HCT116 (cell line): Measurements from ENCODE around the gene GRM1. TPM values are rescaled to one million over a fixed set of nuclear protein-coding genes. Genes with fewer than 3 reads are reported as not detected.

Experiments
- ATAC-seq: fragments of 200-7000 bp; cut with Tn5 transposase; 2 replicates; pipeline ENCODE4 v1.9.1; 2020; ENCODE audit warnings: mild to moderate bottlenecking, moderate library complexity
- BruUV-seq: library from RNA; stranded (reverse); fragments of 400-500 nt; replicated peaks from 2 replicates; lab custom pipeline; 2021; lab: Mats Ljungman, UMichigan
- CTCF ChIA-PET: fragments of 300-600 bp; sonication (Branson Sonifier 250); formaldehyde crosslinking; loops from one replicate; lab custom pipeline; 2021; ENCODE audit warnings: antibody characterized with exemption; lab: Charles Lee
- POLR2A ChIA-PET: fragments of 300-600, 350-600 bp; sonication (Branson Sonifier 250); formaldehyde crosslinking; loops from one replicate; lab custom pipeline; 2021; ENCODE audit warnings: antibody characterized with exemption; lab: Charles Lee
- RAD21 ChIA-PET, 2 experiments: fragments of 300-600 bp; sonication (Branson Sonifier 250); formaldehyde crosslinking; loops; one replicate each; lab custom pipeline; 2023; ENCODE audit warnings: low total read pairs in 2 of 2; ENCODE audit not compliant: uncharacterized antibody in 2 of 2, unreplicated experiment in 2 of 2, low non-redundant PET in 1 of 2; lab: Charles Lee
- DNase-seq: peaks from one replicate; pipeline ENCODE4 v3.0.0-alpha.2; 2010; ENCODE audit warnings: low read depth, low spot score
- H2AFZ ChIP-seq: fragments of 200-600 bp; shearing (Covaris generic), sonication (generic); 2 replicates; pipeline ENCODE4 v1.6.1; 2017; ENCODE audit warnings: low read depth, mixed run types, mixed read lengths, antibody characterized with exemption, low read length; ENCODE audit not compliant: poor library complexity, severe bottlenecking
- H3K27ac ChIP-seq: 2 replicates; pipeline ENCODE4 v1.5.1; 2012; ENCODE audit warnings: low read depth, low read length
- H3K27me3 ChIP-seq: fragments of 200-600 bp; sonication (generic); 2 replicates; pipeline ENCODE4 v1.6.1; 2016; ENCODE audit warnings: mixed run types, low read length, mixed read lengths; ENCODE audit not compliant: insufficient read depth
- H3K36me3 ChIP-seq, 2 experiments: fragments of 200-500 bp in 1 of 2; fragments of 200-600 bp in 1 of 2; sonication (Bioruptor generic) in 1 of 2; sonication (generic) in 1 of 2; 2 replicates each; pipeline versions ENCODE4 v1.5.1 to v1.6.1; 2014 to 2016; ENCODE audit warnings: low read length in 2 of 2, inconsistent platforms in 1 of 2, mixed read lengths in 1 of 2, mixed run types in 1 of 2; ENCODE audit not compliant: insufficient read depth in 2 of 2, control insufficient read depth in 1 of 2
- H3K4me1 ChIP-seq, 2 experiments: fragments of 200-600 bp in 1 of 2; sonication (generic) in 1 of 2; 2 replicates each; pipeline versions ENCODE4 v1.5.1 to v1.6.1; 2012 to 2017; ENCODE audit warnings: low read length in 2 of 2, inconsistent platforms in 1 of 2, mild to moderate bottlenecking in 1 of 2, mixed read lengths in 1 of 2, mixed run types in 1 of 2, moderate library complexity in 1 of 2; ENCODE audit not compliant: insufficient read depth in 2 of 2, control insufficient read depth in 1 of 2
- H3K4me2 ChIP-seq: fragments of 200-600 bp; sonication (generic); 2 replicates; pipeline ENCODE4 v1.6.1; 2017; ENCODE audit warnings: mixed run types, low read length, mixed read lengths
- H3K4me3 ChIP-seq, 2 experiments: fragments of 200-600 bp in 1 of 2; sonication (generic) in 1 of 2; replicated peaks in 1 of 2; 2 replicates each; pipeline ENCODE4 v1.5.1; 2011 to 2016; ENCODE audit warnings: low read length in 2 of 2, control low read depth in 1 of 2, low read depth in 1 of 2, mild to moderate bottlenecking in 1 of 2, mixed read lengths in 1 of 2, mixed run types in 1 of 2
- H3K79me2 ChIP-seq: fragments of 200-600 bp; sonication (generic); 2 replicates; pipeline ENCODE4 v1.6.1; 2017; ENCODE audit warnings: mild to moderate bottlenecking, mixed run types, low read length, moderate library complexity, mixed read lengths; ENCODE audit not compliant: insufficient read depth
- H3K9ac ChIP-seq: fragments of 200-600 bp; sonication (generic); 2 replicates; pipeline ENCODE4 v1.6.1; 2016; ENCODE audit warnings: low read length, mixed read lengths
- H3K9me2 ChIP-seq: fragments of 200-600 bp; sonication (generic), shearing (Covaris generic); 2 replicates; pipeline ENCODE4 v1.6.1; 2017; ENCODE audit warnings: mixed run types, mild to moderate bottlenecking, moderate library complexity; ENCODE audit not compliant: insufficient read depth
- H3K9me3 ChIP-seq, 2 experiments: fragments of 200-500 bp in 1 of 2; fragments of 200-600 bp in 1 of 2; sonication (Bioruptor generic) in 1 of 2; sonication (generic) in 1 of 2; 2 replicates each; pipeline ENCODE4 v1.6.1; 2014 to 2017; ENCODE audit warnings: low read length in 2 of 2, mixed read lengths in 2 of 2, inconsistent platforms in 1 of 2, low read depth in 1 of 2, mild to moderate bottlenecking in 1 of 2, mixed run types in 1 of 2, moderate library complexity in 1 of 2; ENCODE audit not compliant: control insufficient read depth in 1 of 2, insufficient read depth in 1 of 2
- H4K20me1 ChIP-seq: fragments of 200-600 bp; sonication (generic), shearing (Covaris generic); 2 replicates; pipeline ENCODE4 v1.6.1; 2017; ENCODE audit warnings: mixed run types, mild to moderate bottlenecking, moderate library complexity; ENCODE audit not compliant: insufficient read depth
- ATF3 ChIP-seq: IDR thresholded peaks from 2 replicates; pipeline ENCODE4 v1.6.1; 2012
- CEBPB ChIP-seq: IDR thresholded peaks from 2 replicates; pipeline ENCODE4 v1.6.1; 2012; ENCODE audit warnings: low read depth
- CTCF ChIP-seq, 3 experiments: fragments of 200-600 bp in 1 of 3; sonication (generic) in 1 of 3; IDR thresholded peaks in 2 of 3; conservative IDR thresholded peaks in 1 of 3; 2 replicates each; pipeline ENCODE4 v1.5.1; 2012 to 2017; ENCODE audit warnings: low read depth in 2 of 3, low read length in 2 of 3, antibody characterized with exemption in 1 of 3, borderline replicate concordance in 1 of 3, control low read depth in 1 of 3, mild to moderate bottlenecking in 1 of 3, mixed read lengths in 1 of 3, mixed run types in 1 of 3, moderate library complexity in 1 of 3; ENCODE audit not compliant: insufficient read depth in 1 of 3
- EZH2 ChIP-seq: fragments of 200-600 bp; sonication (generic); IDR thresholded peaks from 2 replicates; pipeline ENCODE4 v1.6.1; 2017; ENCODE audit warnings: antibody characterized with exemption, mixed run types
- FOSL1 ChIP-seq: IDR thresholded peaks from 2 replicates; pipeline ENCODE4 v1.6.1; 2012; ENCODE audit warnings: low read depth
- MAX ChIP-seq: IDR thresholded peaks from 2 replicates; pipeline ENCODE4 v1.6.1; 2012
- POLR2A ChIP-seq: IDR thresholded peaks from 2 replicates; pipeline ENCODE4 v1.7.0; 2011; ENCODE audit warnings: borderline replicate concordance; ENCODE audit not compliant: insufficient read depth, insufficient read length; ENCODE audit errors: extremely low read depth
- RAD21 ChIP-seq: IDR thresholded peaks from 2 replicates; pipeline ENCODE4 v1.6.1; 2012; ENCODE audit warnings: low read depth, mild to moderate bottlenecking
- SIN3A ChIP-seq: IDR thresholded peaks from 2 replicates; pipeline ENCODE4 v1.6.1; 2012; ENCODE audit warnings: low read depth
- SP1 ChIP-seq: IDR thresholded peaks from 2 replicates; pipeline ENCODE4 v1.6.1; 2012; ENCODE audit warnings: low read depth
- YY1 ChIP-seq: IDR thresholded peaks from 2 replicates; pipeline ENCODE4 v1.6.1; 2011; ENCODE audit warnings: low read length, low read depth, moderate library complexity, mild to moderate bottlenecking; ENCODE audit not compliant: insufficient replicate concordance; ENCODE audit errors: extremely low read depth
- ZBTB33 ChIP-seq: IDR thresholded peaks from 2 replicates; pipeline ENCODE4 v1.6.1; 2011; ENCODE audit warnings: mild to moderate bottlenecking, low read length, moderate library complexity; ENCODE audit not compliant: insufficient replicate concordance; ENCODE audit errors: extremely low read depth
- ZFX ChIP-seq: fragments of 450-650 bp; IDR thresholded peaks from 2 replicates; pipeline ENCODE4 v1.6.1; 2017
- ZNF274 ChIP-seq: fragments of 200-500 bp; sonication (Bioruptor generic); IDR thresholded peaks from 2 replicates; pipeline ENCODE4 v1.6.1; 2014; ENCODE audit warnings: mild to moderate bottlenecking, low read depth, low read length, inconsistent platforms
- intact Hi-C: fragments of 100-400 bp; cut with micrococcal nuclease; formaldehyde crosslinking; loops from 2 replicates; pipeline ENCODE4 v1.10.0; 2022
- total RNA-seq: library from RNA; stranded (reverse); gene quantifications from one replicate; pipeline ENCODE4 v1.2.1, GENCODE V29; 2021; ENCODE audit not compliant: unreplicated experiment

GRM1 gene
- total RNA-seq, 1 experiment from 2014 or later, result not detected

GRCh38 chr6:146281651-146282362 lies 252.9 kb downstream of the GRM1 start (continued):
- TF ChIP-seq RAD21 (no peak), MAX (no peak), ZFX (no peak)

GRCh38 chr6:146282837-146283236 lies 254.0 kb downstream of the GRM1 start:
- BruUV-seq, result no TSS peak
- intact Hi-C loops, result no loop called here
- ChIA-PET RAD21 (no interaction called here), POLR2A (no interaction called here), CTCF (no interaction called here)
- Histone ChIP-seq H3K36me3 (no peaks in the 10 kb centered on the region), H3K9me2 (no peaks in the 10 kb centered on the region), H3K79me2 (no peaks in the 10 kb centered on the region), H3K4me3 (no peak overlapping the region), H3K9ac (no peak overlapping the region), H3K4me2 (no peak overlapping the region), H3K4me1 (no peaks in the 10 kb centered on the region), H4K20me1 (no peaks in the 10 kb centered on the region), H3K9me3 (no peaks in the 10 kb centered on the region), H3K27ac (no peak overlapping the region), H2AFZ (no peak overlapping the region), H3K27me3 (no peaks in the 10 kb centered on the region)
- no peak for ATAC-seq
- DNase-seq, result no peak
- TF ChIP-seq ZFX, result no peak
- no peak for TF ChIP-seq POLR2A
- no peak for TF ChIP-seq MAX
- TF ChIP-seq EZH2, result no peak
- TF ChIP-seq SP1, result no peak
- no peak for TF ChIP-seq YY1
- no peak for TF ChIP-seq CEBPB
- no peak for TF ChIP-seq CTCF (IDR thresholded peaks at IDR 0.05 in 2 of 3, conservative IDR thresholded peaks at IDR 0.05 in 1 of 3; ENCODE audit: borderline replicate concordance in 1 of 3, insufficient read depth in 1 of 3, low read depth in 2 of 3, low read length in 2 of 3)
- no peak for TF ChIP-seq ZBTB33
- TF ChIP-seq FOSL1, result no peak
- no peak for TF ChIP-seq ATF3
- TF ChIP-seq SIN3A, result no peak
- no peak for TF ChIP-seq ZNF274
